Measurements from ENCODE around the gene NDUFS6.

The NDUFS6 gene

DNA sequence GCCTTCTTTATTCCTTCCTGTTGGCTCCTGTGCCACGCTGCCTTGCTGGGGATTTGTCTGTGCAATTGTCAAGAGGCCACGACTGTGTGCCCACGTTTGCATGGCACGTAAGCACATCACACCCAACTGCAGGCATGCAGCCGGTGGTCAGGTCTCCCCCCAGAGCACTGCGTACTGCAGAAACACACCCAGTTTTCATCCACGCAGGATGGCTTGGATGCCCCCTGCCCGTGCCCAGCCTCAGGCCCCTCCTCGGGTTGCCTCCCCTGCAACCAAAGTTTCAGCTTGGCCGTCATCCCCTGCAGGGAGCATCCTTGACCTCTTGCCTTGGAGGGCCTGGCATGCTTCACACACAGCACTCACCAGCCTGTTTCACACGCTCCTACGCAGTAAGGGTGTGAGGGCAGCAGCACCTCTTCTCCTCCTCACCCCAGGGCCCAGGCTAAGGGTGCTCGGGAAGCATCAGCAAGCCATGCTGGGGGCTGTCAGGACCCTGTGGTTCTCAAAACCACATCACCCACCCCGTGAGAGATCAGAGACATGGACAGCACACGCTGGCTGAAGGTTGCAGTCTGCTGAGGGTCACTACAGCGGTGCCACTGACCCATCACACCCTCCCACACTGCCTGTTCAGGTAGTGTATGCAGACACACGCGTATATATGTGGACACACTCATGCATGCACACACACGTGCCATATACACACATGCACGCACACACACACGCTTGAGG lies 4.7 kb upstream of the NDUFS6 start:
- TF ChIP-seq ZBTB7A (IDR thresholded peaks at IDR 0.05; ENCODE audit: low read depth), result no peak
- no peak for TF ChIP-seq NFIC (IDR thresholded peaks at IDR 0.05)
- TF ChIP-seq TEAD4 (IDR thresholded peaks at IDR 0.05), result no peak

- no peak for TF ChIP-seq EP300 (IDR thresholded peaks at IDR 0.05; ENCODE audit: borderline replicate concordance)
- TF ChIP-seq ZBTB7A (IDR thresholded peaks at IDR 0.05; ENCODE audit: low read depth), result no peak
- no peak for TF ChIP-seq FOXM1 (IDR thresholded peaks at IDR 0.05; ENCODE audit: borderline replicate concordance, low read depth)
- TF ChIP-seq, protein P1, sequence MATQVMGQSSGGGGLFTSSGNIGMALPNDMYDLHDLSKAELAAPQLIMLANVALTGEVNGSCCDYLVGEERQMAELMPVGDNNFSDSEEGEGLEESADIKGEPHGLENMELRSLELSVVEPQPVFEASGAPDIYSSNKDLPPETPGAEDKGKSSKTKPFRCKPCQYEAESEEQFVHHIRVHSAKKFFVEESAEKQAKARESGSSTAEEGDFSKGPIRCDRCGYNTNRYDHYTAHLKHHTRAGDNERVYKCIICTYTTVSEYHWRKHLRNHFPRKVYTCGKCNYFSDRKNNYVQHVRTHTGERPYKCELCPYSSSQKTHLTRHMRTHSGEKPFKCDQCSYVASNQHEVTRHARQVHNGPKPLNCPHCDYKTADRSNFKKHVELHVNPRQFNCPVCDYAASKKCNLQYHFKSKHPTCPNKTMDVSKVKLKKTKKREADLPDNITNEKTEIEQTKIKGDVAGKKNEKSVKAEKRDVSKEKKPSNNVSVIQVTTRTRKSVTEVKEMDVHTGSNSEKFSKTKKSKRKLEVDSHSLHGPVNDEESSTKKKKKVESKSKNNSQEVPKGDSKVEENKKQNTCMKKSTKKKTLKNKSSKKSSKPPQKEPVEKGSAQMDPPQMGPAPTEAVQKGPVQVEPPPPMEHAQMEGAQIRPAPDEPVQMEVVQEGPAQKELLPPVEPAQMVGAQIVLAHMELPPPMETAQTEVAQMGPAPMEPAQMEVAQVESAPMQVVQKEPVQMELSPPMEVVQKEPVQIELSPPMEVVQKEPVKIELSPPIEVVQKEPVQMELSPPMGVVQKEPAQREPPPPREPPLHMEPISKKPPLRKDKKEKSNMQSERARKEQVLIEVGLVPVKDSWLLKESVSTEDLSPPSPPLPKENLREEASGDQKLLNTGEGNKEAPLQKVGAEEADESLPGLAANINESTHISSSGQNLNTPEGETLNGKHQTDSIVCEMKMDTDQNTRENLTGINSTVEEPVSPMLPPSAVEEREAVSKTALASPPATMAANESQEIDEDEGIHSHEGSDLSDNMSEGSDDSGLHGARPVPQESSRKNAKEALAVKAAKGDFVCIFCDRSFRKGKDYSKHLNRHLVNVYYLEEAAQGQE (IDR thresholded peaks at IDR 0.05; ENCODE audit: low read depth), result no peak
- no peak for TF ChIP-seq NFIC (IDR thresholded peaks at IDR 0.05)
- TF ChIP-seq, protein P2, sequence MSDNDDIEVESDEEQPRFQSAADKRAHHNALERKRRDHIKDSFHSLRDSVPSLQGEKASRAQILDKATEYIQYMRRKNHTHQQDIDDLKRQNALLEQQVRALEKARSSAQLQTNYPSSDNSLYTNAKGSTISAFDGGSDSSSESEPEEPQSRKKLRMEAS (IDR thresholded peaks at IDR 0.05), result no peak
- TF ChIP-seq, protein P3, sequence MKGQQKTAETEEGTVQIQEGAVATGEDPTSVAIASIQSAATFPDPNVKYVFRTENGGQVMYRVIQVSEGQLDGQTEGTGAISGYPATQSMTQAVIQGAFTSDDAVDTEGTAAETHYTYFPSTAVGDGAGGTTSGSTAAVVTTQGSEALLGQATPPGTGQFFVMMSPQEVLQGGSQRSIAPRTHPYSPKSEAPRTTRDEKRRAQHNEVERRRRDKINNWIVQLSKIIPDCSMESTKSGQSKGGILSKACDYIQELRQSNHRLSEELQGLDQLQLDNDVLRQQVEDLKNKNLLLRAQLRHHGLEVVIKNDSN (IDR thresholded peaks at IDR 0.05), result no peak
- no peak for TF ChIP-seq YY1 (IDR thresholded peaks at IDR 0.05; ENCODE audit: low read depth)
- no peak for TF ChIP-seq CEBPB (IDR thresholded peaks at IDR 0.05)
Observed at GRCh38 chr5:1797103-1797800, 4.0 kb upstream of the NDUFS6 start.

DNA sequence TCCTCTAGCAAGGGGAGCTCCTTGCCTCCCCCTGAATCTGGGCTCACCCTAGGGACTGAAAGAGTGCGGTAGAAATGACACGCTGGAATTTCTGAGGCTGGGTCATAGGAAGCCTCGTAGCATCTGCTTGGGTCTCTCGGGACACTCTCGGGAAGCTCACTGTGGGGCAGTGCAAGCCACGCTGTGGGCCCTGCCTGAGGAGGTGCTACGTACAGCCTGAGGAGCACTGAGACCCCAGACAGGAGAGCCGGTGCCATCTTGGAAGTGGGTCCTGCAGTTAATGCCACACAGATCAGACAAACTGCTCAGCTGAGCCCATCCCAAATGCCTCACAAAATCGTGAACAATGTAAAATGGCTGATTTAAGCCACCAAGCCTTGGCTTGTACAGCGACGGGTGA lies 3.4 kb upstream of the NDUFS6 start:
- TF ChIP-seq FOXM1 (IDR thresholded peaks at IDR 0.05; ENCODE audit: borderline replicate concordance, low read depth) (no peak), EGR1 (IDR thresholded peaks at IDR 0.05) (no peak), RAD21 (IDR thresholded peaks at IDR 0.05; ENCODE audit: low read depth) (no peak)

- TF ChIP-seq YY1 (IDR thresholded peaks at IDR 0.05; ENCODE audit: low read depth), result no peak
- TF ChIP-seq CREB1 (IDR thresholded peaks at IDR 0.05; ENCODE audit: low read depth), result no peak
- no peak for TF ChIP-seq CEBPB (IDR thresholded peaks at IDR 0.05)
- TF ChIP-seq FOXM1 (IDR thresholded peaks at IDR 0.05; ENCODE audit: borderline replicate concordance, low read depth), result no peak
- TF ChIP-seq, protein P1 (IDR thresholded peaks at IDR 0.05; ENCODE audit: low read depth), result no peak
- TF ChIP-seq EP300 (IDR thresholded peaks at IDR 0.05; ENCODE audit: borderline replicate concordance), result no peak
- TF ChIP-seq EGR1 (IDR thresholded peaks at IDR 0.05), result no peak
- TF ChIP-seq ZBTB7A (IDR thresholded peaks at IDR 0.05; ENCODE audit: low read depth), result no peak; the same call in 1 of the 2 replicates
- TF ChIP-seq TEAD4 (IDR thresholded peaks at IDR 0.05), result no peak
- TF ChIP-seq, protein P3 (IDR thresholded peaks at IDR 0.05), result no peak
- TF ChIP-seq TCF12 (IDR thresholded peaks at IDR 0.05; ENCODE audit: low read depth), result no peak
- TF ChIP-seq TAF1 (IDR thresholded peaks at IDR 0.05; ENCODE audit: low read depth), result no peak
- TF ChIP-seq, protein P2 (IDR thresholded peaks at IDR 0.05), result no peak
Observed at GRCh38 chr5:1799110-1799601, 2.1 kb upstream of the NDUFS6 start.

DNA sequence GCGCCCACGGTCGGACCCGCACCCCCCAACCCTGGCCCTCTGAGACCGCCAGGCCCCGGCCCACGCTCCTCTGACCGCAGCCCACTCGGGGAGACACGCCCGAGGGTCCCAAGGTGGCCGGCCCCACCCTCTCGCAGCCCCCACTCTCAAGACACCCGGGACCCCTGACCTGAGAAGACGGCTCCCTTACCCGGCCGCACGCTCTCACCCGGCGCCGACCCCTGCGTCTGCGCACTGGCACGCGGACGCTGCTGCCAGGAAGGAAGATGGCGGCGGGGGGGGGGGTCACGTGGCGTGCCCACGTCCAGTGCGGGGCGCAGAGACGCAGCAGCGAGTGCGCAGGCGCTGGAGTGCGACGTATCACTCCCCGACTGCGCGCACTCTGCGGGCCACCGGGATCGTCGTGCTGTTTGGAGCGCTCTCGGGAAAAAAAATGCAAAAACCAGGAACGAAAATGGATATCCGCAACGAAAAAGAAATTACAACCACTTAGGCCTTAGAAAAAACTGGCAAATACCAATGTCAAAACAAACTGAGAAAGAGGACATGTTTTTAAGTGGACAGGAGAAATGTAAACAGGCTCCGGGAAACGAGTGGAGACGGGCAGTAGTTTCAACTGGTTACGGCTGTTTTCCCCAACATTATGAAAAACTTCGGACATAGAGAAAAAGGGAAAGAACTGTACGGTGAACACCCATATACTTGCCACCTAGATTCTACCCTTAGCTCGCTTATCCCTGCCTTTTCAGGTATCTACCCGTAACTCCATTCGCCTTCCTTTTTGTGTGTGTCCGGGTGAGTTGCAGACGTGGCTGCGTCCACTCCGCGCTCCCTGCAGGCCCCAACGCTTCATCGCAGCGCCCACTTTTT lies 1.4 kb upstream of the NDUFS6 start, which contains the start of gene MRPL36:
Gene MRPL36, minus strand, starts transcription at position 236 of the 870 bp plus-strand sequence. CDS start 902 bp downstream, outside the sequence.
- TF ChIP-seq EP300 (IDR thresholded peaks at IDR 0.05; ENCODE audit: borderline replicate concordance), result no peak
- TF ChIP-seq ZBTB7A (IDR thresholded peaks at IDR 0.05; ENCODE audit: low read depth), result peak; percentile 75; the same call in 1 of the 2 replicates
- TF ChIP-seq TEAD4 (IDR thresholded peaks at IDR 0.05), result no peak
- TF ChIP-seq NFIC (IDR thresholded peaks at IDR 0.05), result no peak
- no peak for TF ChIP-seq FOXM1 (IDR thresholded peaks at IDR 0.05; ENCODE audit: borderline replicate concordance, low read depth)
- TF ChIP-seq, protein P3 (IDR thresholded peaks at IDR 0.05), result peak; percentile 98
- no peak for TF ChIP-seq TCF12 (IDR thresholded peaks at IDR 0.05; ENCODE audit: low read depth)
- no peak for TF ChIP-seq CEBPB (IDR thresholded peaks at IDR 0.05)
- TF ChIP-seq RAD21 (IDR thresholded peaks at IDR 0.05; ENCODE audit: low read depth), result no peak
- peak; percentile 76; the same call in 1 of the 2 replicates for TF ChIP-seq TAF1 (IDR thresholded peaks at IDR 0.05; ENCODE audit: low read depth)
- peak; percentile 34; the same call in 1 of the 2 replicates for TF ChIP-seq EGR1 (IDR thresholded peaks at IDR 0.05)
- no peak for TF ChIP-seq CREB1 (IDR thresholded peaks at IDR 0.05; ENCODE audit: low read depth)
- TF ChIP-seq YY1 (IDR thresholded peaks at IDR 0.05; ENCODE audit: low read depth), result peak; percentile 99
- TF ChIP-seq, protein P1 (IDR thresholded peaks at IDR 0.05; ENCODE audit: low read depth), result no peak
- TF ChIP-seq, protein P2 (IDR thresholded peaks at IDR 0.05), result peak; percentile 86

Data from Ishikawa (cell line).